GM13977 (cell line): Measurements from ENCODE around the gene ACOT4.
A peak's percentile ranks its signal among the peaks of the same experiment; 100 is the strongest.
"Not testable (repeated sequence)": the region's sequence is repeated elsewhere in the genome, so short reads cannot be mapped to it uniquely, and the experiment has no call there.

Experiments used
- DNase-seq: peaks from one replicate; pipeline ENCODE4 v3.0.0; 2012; ENCODE audit warnings: low spot score
- in situ Hi-C: fragments of 300-500 bp; cut with MboI; formaldehyde crosslinking; loops from one replicate; pipeline ENCODE4 v1.12.0; 2022; ENCODE audit warnings: low sequenced_read_pairs, low pct_unique_long_range_greater_than_20kb, mixed read lengths, inconsistent platforms; ENCODE audit not compliant: unreplicated experiment
- TF ChIP-seq, protein P1 (sequence below): IDR thresholded peaks from 2 replicates; pipeline ENCODE4 v1.5.1; 2012; ENCODE audit warnings: mild to moderate bottlenecking, control low read depth; ENCODE audit not compliant: insufficient read depth; ENCODE audit errors: extremely low read depth, missing control alignments

Gene ACOT4

DNA sequence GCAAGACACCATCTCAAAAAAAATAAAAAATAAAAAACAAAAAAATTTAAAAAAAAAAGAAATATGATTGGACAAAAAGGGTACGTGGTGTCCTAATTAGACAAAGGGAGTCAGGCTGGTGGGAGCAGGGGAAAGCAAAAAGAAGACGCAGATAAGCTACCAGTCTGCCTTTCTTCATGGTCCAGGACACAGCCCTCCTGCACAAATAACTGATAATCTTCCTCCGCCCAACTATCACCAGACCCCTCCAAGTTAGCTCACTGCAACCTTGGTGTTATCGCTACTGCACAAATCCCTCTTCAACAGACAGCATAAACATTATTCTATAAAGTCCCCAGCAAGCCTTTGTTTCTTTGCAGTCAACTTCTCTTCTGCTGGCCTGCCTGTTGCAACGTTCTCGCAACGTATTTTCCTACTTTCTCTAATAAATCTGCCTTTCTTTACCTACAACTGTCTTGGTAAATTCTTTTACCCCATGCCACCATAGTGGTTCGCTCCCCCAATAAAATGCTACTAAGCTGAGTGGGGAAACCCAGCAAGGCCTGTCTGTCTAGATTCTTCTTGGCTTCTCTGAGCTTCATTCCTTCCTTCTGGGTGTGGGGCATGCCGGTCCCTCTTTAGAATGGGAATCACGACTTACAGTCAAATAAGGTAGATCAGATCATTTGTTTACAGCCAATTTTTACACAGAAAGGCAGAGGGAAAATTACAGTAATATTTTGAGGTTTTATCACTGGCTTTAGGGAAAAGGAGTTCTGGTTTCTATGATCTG, 38.5 kb downstream of the ACOT4 start:
- in situ Hi-C loops, result loop anchor here (5.0 kb wide), 1 partner anchor 123 kb away; no protein-coding TSS in a partner anchor
- no peak for DNase-seq
- TF ChIP-seq, protein P1, sequence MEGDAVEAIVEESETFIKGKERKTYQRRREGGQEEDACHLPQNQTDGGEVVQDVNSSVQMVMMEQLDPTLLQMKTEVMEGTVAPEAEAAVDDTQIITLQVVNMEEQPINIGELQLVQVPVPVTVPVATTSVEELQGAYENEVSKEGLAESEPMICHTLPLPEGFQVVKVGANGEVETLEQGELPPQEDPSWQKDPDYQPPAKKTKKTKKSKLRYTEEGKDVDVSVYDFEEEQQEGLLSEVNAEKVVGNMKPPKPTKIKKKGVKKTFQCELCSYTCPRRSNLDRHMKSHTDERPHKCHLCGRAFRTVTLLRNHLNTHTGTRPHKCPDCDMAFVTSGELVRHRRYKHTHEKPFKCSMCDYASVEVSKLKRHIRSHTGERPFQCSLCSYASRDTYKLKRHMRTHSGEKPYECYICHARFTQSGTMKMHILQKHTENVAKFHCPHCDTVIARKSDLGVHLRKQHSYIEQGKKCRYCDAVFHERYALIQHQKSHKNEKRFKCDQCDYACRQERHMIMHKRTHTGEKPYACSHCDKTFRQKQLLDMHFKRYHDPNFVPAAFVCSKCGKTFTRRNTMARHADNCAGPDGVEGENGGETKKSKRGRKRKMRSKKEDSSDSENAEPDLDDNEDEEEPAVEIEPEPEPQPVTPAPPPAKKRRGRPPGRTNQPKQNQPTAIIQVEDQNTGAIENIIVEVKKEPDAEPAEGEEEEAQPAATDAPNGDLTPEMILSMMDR, result no peak

DNA sequence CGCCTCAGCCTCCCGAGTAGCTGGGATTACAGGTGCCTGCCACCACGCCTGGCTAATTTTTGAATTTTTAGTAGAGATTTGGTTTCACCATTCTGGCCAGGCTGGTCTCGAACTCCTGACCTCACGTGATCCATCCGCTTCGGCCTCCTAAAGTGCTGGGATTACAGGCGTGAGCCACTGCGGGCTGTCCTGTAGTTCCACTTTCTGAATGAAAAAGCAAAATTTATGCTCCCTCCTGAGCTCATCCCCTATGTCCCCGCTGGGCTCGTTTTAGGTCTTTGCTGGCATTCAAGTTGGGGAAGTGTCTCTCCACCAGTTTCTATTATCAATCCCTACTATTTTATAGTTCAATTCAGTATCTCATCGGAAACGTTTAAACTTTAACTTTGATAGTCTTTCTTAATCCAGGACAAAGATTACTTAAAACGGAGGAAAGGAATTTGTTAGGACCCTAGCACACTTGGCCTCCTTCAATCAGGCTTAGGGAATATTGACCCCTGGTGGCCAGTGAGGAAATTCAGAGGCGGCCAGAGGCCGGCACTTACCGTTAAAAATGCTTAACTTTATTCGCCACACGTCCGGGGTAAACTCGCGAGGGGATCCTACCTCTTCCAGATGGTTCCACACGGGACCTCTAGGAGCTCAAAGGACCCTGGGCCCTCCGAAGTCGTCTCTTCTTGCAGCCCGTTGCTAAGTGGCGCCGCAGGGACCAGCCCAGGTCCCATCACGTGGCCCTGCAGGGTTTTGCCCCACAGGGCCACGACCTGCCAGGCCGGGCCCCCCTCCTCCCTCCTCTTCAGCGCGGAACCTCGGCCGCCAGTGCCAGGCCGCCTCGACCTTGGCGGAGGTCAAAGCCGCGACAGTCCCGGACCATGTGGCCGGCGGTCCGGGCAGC, 41.7 kb downstream of the ACOT4 start:
- in situ Hi-C loops, result loop anchor here (5.0 kb wide), 1 partner anchor 126 kb away; no protein-coding TSS in a partner anchor
- TF ChIP-seq, protein P1, result peak; percentile 88
- peak; percentile 80 for DNase-seq

DNA sequence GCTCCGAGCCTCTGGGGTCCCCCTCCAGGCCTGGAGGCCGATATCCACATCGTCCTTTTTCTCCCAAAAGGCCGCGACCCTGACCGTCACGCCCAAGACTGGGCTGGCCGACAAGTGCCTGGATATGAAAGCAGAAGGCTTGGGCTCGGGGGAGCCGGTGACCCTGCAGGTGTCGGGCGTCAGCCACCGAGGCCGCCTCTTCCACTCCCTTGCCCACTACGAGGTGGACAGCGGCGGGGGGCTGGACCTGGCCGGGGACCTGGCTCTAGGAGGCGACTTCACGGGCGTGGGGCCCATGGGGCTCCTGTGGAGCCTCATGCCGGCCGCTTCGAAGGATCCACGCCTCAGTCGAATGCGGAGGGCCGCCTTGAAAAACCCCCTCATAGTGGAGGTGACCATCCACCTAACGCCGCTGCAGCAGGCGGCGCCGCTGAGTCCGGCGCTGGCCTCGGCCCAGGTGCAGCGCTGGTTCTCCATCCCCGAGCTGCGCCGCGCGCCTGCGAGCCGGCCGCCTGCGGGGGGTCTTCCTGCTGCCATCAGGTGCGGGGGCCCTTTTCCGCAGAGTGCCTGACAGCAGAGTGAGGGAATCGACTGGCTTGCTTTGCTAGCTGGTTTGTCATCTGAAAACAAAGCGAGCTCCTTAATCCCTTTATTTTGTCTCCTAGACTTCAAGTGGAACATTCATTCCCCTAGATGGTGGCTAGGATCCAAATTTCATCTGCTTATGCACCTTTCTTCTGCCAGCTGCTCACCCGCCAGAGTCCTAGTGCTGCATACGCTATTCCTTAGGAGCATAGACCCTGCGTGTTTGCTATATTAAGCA, 42.5 kb downstream of the ACOT4 start:
- TF ChIP-seq, protein P1, result peak; percentile 39
- peak; percentile 45 for DNase-seq
- in situ Hi-C loops, result loop anchor here (5.0 kb wide), 1 partner anchor 127 kb away; no protein-coding TSS in a partner anchor

DNA sequence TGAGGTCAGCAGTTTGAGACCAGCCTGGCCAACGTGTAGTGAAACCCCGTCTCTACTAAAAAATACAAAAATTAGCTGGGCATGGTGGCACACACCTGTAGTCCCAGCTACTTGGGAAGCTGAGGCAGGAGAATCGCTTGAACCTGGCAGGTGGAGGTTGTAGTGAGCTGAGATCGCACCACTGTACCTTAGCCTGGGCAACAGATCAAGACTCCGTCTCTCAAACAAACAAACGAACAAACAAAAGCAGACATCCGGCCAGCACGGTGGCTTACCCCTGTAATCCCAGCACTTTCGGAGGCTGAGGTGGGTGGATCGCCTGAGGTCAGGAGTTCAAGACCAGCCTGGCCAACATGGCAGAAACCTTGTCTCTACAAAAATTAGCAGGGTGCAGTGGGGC, 44.7 kb downstream of the ACOT4 start:
- in situ Hi-C loops, DNase-seq: not testable (repeated sequence)

DNA sequence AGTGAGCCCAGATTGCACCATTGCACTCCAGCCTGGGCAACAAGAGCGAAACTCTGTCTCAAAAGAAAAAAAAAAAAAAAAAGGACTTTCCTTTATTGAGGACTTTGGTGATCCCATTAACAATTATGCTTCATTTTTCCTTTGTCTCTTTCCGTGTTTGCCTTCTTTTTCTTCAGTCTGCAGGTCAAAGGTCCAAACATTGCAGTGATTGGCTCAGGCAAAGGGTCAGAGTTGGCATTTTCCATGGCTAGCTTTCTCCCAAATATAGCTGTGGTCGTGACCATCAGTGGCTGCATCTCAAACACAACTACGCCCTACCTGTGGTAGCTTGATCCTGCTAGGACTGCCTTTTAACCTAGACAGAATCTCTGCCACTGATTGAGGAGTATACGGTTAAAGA, 46.2 kb downstream of the ACOT4 start:
- no peak for DNase-seq
- TF ChIP-seq, protein P1, result no peak
- in situ Hi-C loops, result no loop called here

DNA sequence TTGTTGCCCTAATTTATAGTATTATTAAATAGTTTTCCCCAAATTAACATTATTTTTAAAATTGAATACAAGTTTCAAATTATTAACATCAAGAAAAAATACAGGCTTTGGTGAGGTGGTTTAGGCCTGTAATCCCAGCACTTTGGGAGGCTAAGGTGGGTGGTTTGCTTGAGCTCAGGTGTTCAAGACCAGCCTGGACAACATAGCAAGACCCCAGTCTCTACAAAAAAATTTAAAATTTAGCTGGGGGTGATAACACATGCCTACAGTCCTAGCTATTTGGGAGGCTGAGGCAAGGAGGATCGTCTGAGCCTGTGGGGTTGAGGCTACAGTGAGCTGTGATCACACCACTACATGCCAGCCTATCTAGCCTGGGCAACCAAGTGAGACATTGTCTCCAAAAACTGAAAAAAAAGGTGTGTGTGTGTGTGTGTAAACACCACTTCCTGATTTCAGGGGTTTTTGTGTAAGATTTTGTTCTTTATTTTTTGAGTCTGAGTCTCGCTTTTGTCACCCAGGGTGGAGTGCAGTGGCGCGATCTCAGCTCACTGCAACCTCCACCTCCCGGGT, 49.2 kb downstream of the ACOT4 start:
- in situ Hi-C loops, result no loop called here
- TF ChIP-seq, protein P1, result no peak
- DNase-seq, result no peak
